K562 (cell line): ENCODE data around the gene CTAGE9. TPM values are rescaled to one million over a fixed set of nuclear protein-coding genes. Genes with fewer than 3 reads are reported as not detected.

ENCODE experiments used
- ARID1B ChIP-seq: fragments of 450-650 bp; IDR thresholded peaks from 2 replicates; pipeline ENCODE4 v1.6.1; 2016; ENCODE audit warnings: antibody characterized with exemption, mild to moderate bottlenecking, inconsistent platforms
- CAMTA2 ChIP-seq: fragments of 250-450 bp; sonication (Bioruptor Pico); conservative IDR thresholded peaks from 2 replicates; pipeline ENCODE4 v1.5.1; 2022
- CC2D1A ChIP-seq: fragments of 450-650 bp; IDR thresholded peaks from 2 replicates; pipeline ENCODE4 v1.6.1; 2017; ENCODE audit warnings: mild to moderate bottlenecking
- DEAF1 ChIP-seq: fragments of 450-650 bp; formaldehyde crosslinking; IDR thresholded peaks from 2 replicates; pipeline ENCODE4 v1.4.0; 2020; ENCODE audit warnings: mild to moderate bottlenecking, moderate library complexity
- MAFG ChIP-seq: fragments of 450-650 bp; conservative IDR thresholded peaks from 2 replicates; pipeline ENCODE4 v1.6.1; 2016; ENCODE audit warnings: missing genetic modification characterization, missing compliant biosample characterization
- PCBP2 ChIP-seq: fragments of 200-400 bp; formaldehyde crosslinking; IDR thresholded peaks from 2 replicates; pipeline ENCODE4 v1.6.1; 2018; ENCODE audit warnings: low read length, low read depth, mild to moderate bottlenecking, moderate library complexity; ENCODE audit not compliant: poor library complexity, severe bottlenecking
- ZNF165 ChIP-seq: fragments of 250-450 bp; sonication (Bioruptor Pico); IDR thresholded peaks from 2 replicates; pipeline ENCODE4 v1.4.0; 2020; ENCODE audit warnings: borderline replicate concordance
- ZNF3 ChIP-seq: fragments of 250-450 bp; sonication (Bioruptor Pico); IDR thresholded peaks from 2 replicates; pipeline ENCODE4 v1.5.0; 2021; ENCODE audit warnings: mild to moderate bottlenecking, moderate library complexity
- ZNF316 ChIP-seq: fragments of 450-650 bp; IDR thresholded peaks from 2 replicates; pipeline ENCODE4 v1.6.1; 2016
- ZNF592 ChIP-seq: fragments of 450-650 bp; IDR thresholded peaks from 2 replicates; pipeline ENCODE4 v1.6.1; 2017; ENCODE audit warnings: antibody characterized with exemption, mild to moderate bottlenecking
- polyA plus RNA-seq, 8 experiments: library from polyadenylated mRNA; depleted of rRNA in 4 of 8; stranded (reverse) in 5 of 8; unstranded in 3 of 8; fragments of >200 nt; fragmentation: Nextera tagmentation in 2 of 8; fragmentation: Illumina TruSeq in 1 of 8; extraction: Ambion mirVana in 2 of 8; extraction: Trizol in 1 of 8; gene quantifications; 2 replicates each; pipeline versions ENCODE4 v1.2.1 to v1.2.3, GENCODE V29; 2011 to 2014; ENCODE audit warnings: inconsistent platforms in 1 of 8, missing spikeins in 1 of 8
- total RNA-seq, 7 experiments: library from RNA; depleted of rRNA in 6 of 7; stranded (reverse); fragments of >200 nt in 6 of 7; fragmentation: Illumina TruSeq in 2 of 7; extraction: Trizol in 2 of 7; gene quantifications; 2 replicates each; pipeline versions ENCODE4 v1.2.1 to v1.2.3, GENCODE V29; 2011 to 2021; ENCODE audit warnings: low replicate concordance in 1 of 7

Gene CTAGE9
- total and polyA plus RNA-seq, 9 of the 15 experiments (the other 6 are each of a cell fraction or from before 2014, with no cell fraction given) = not detected

DNA sequence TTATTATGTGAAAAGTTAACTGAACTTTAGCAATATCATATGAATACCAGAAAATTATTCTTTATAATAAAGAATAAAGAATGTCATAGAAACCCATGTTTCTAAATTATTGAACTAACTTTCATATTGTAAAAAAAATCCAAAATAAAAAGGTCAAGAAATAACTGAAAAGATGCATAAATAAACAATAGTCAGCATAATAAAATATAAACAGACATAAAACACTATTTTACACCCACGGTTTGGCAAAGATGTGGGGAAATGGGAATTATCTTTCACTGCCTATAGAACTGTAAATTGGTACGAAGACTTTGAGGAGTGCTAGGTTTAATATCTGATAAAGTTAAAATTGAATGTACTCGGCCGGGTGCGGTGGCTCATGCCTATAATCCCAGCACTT lies 34.7 kb upstream of the CTAGE9 start (continued):
- TF ChIP-seq ZNF592 (no peak), CC2D1A (no peak), DEAF1 (no peak), MAFG (tag) (peak; percentile 44), ZNF3 (no peak), ZNF316 (peak; percentile 83), ZNF165 (CRISPR knock-in tag) (no peak), PCBP2 (no peak), ARID1B (no peak), CAMTA2 (no peak)
